Naive thymus-derived CD4-positive, alpha-beta T cell (primary cell): ENCODE measurements around the gene CD302. TPM values are rescaled to one million over a fixed set of nuclear protein-coding genes. Genes with fewer than 3 reads are reported as not detected.
A peak's percentile ranks its signal among the peaks of the same experiment; 100 is the strongest.
"Not testable (repeated sequence)": the region's sequence is repeated elsewhere in the genome, so short reads cannot be mapped to it uniquely, and the experiment has no call there.

ENCODE experiments used
- ATAC-seq: fragments of 150-1000 bp; cut with Tn5 transposase; 2 replicates; pipeline ENCODE4 v1.10.0; 2021; ENCODE audit warnings: mild to moderate bottlenecking, moderate library complexity
- CTCF ChIA-PET: fragments of 350-600 bp; sonication (Branson Sonifier 250); formaldehyde crosslinking; loops from one replicate; lab custom pipeline; 2021; ENCODE audit warnings: antibody characterized with exemption; lab: Charles Lee
- POLR2A ChIA-PET: fragments of 350-600 bp; sonication (Branson Sonifier 250); formaldehyde crosslinking; loops from one replicate; lab custom pipeline; 2021; ENCODE audit warnings: antibody characterized with exemption, inconsistent platforms; lab: Charles Lee
- DNase-seq, 9 donors: peaks; one replicate each; pipeline versions ENCODE4 v3.0.0 to v3.0.0-alpha.2; 2020 to 2022; ENCODE audit warnings: mixed read lengths in 1 of 9
- H3K27ac ChIP-seq: one replicate; pipeline ENCODE4 v1.7.0; 2013; ENCODE audit warnings: mild to moderate bottlenecking, low read depth, low read length, moderate library complexity
- H3K27me3 ChIP-seq, 2 donors: one replicate each; pipeline ENCODE4 v1.7.0; 2013; ENCODE audit warnings: low read length in 2 of 2, mild to moderate bottlenecking in 2 of 2, moderate library complexity in 2 of 2; ENCODE audit not compliant: control insufficient read depth in 2 of 2, insufficient read depth in 2 of 2
- H3K36me3 ChIP-seq, 3 experiments: 1 replicate in 2 of 3; 2 replicates in 1 of 3; pipeline ENCODE4 v1.7.0; 2013; ENCODE audit warnings: low read length in 3 of 3, mild to moderate bottlenecking in 3 of 3, moderate library complexity in 1 of 3; ENCODE audit not compliant: insufficient read depth in 3 of 3, control insufficient read depth in 2 of 3
- H3K4me1 ChIP-seq, 2 donors: one replicate each; pipeline ENCODE4 v1.7.0; 2013; ENCODE audit warnings: low read length in 2 of 2, mild to moderate bottlenecking in 2 of 2, moderate library complexity in 1 of 2; ENCODE audit not compliant: control insufficient read depth in 2 of 2, insufficient read depth in 2 of 2
- H3K4me3 ChIP-seq: 2 replicates; pipeline ENCODE4 v1.7.0; 2013; ENCODE audit warnings: mild to moderate bottlenecking, low read length
- H3K9me3 ChIP-seq, 3 experiments: 1 replicate in 2 of 3; 2 replicates in 1 of 3; pipeline ENCODE4 v1.7.0; 2013; ENCODE audit warnings: low read length in 3 of 3; ENCODE audit not compliant: control insufficient read depth in 2 of 3
- H3K27ac Mint-ChIP-seq, 9 donors: one replicate each; pipeline ENCODE4 v1.8.0; 2020 to 2022; ENCODE audit warnings: mixed read lengths in 9 of 9, mild to moderate bottlenecking in 8 of 9, moderate library complexity in 5 of 9, inconsistent platforms in 2 of 9
- H3K27me3 Mint-ChIP-seq, 5 donors: one replicate each; pipeline ENCODE4 v1.8.0; 2021 to 2022; ENCODE audit warnings: mixed read lengths in 5 of 5, mild to moderate bottlenecking in 1 of 5
- H3K36me3 Mint-ChIP-seq, 5 donors: one replicate each; pipeline ENCODE4 v1.8.0; 2020 to 2022; ENCODE audit warnings: mixed read lengths in 5 of 5, mild to moderate bottlenecking in 3 of 5, inconsistent platforms in 1 of 5
- H3K4me1 Mint-ChIP-seq, 7 donors: one replicate each; pipeline ENCODE4 v1.8.0; 2020 to 2022; ENCODE audit warnings: mixed read lengths in 7 of 7, mild to moderate bottlenecking in 3 of 7, inconsistent platforms in 1 of 7
- H3K4me3 Mint-ChIP-seq, 10 donors: one replicate each; pipeline ENCODE4 v1.8.0; 2020 to 2022; ENCODE audit warnings: mild to moderate bottlenecking in 10 of 10, mixed read lengths in 10 of 10, moderate library complexity in 6 of 10, inconsistent platforms in 2 of 10
- H3K9me3 Mint-ChIP-seq, 11 donors: one replicate each; pipeline ENCODE4 v1.8.0; 2020 to 2022; ENCODE audit warnings: mixed read lengths in 11 of 11, mild to moderate bottlenecking in 4 of 11, inconsistent platforms in 1 of 11, moderate library complexity in 1 of 11
- intact Hi-C, 2 donors: fragments of 100-400 bp; cut with micrococcal nuclease; formaldehyde crosslinking; loops; one replicate each; pipeline ENCODE4 v1.15.1; 2023
- polyA plus RNA-seq, 2 donors: library from polyadenylated mRNA; unstranded; fragments of 300-500 nt; fragmentation: Illumina TruSeq; gene quantifications; one replicate each; pipeline ENCODE4 v1.2.3, GENCODE V29; 2021
- total RNA-seq, 6 experiments: library from RNA in 5 of 6; stranded (reverse) in 5 of 6; gene quantifications; 1 replicate in 5 of 6; 2 replicates in 1 of 6; pipeline ENCODE4 v1.2.3 and lab custom pipeline; 2021 to 2026

Gene CD302
- total and polyA plus RNA-seq, 7 experiments from 2014 or later: 0.35 to 30.5 (median 1.2) TPM

DNA sequence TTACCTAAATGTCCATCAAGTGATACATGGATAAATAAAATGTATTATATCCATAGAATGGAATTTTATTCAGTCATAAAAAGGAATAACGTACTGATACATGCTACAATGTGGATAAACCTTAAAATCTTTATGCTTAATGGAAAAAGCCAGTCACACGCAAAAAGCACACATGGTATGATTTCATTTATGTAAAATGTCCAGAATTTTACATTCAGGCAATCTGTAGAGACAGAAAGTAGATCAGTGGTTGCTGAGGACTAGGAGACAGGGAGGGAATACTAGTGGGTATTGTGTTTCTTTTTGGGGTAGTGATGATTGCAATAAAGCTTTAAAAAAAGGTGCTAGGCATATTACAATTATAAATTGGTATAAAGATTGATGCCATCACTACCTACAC lies 30.7 kb upstream of the CD302 start:
- no peaks in the 10 kb centered on the region for H3K4me1 ChIP-seq
- Mint-ChIP-seq H3K9me3 (peaks cover 0 to 9% (median 3%) of the 10 kb centered on the region in 11 donors), H3K4me3 (no peak overlapping the region), H3K36me3 (peaks cover 28 to 92% (median 91%) of the 10 kb centered on the region in 5 donors), H3K27me3 (no peaks in the 10 kb centered on the region), H3K4me1 (peaks cover 0 to 11% (median 0%) of the 10 kb centered on the region in 7 donors), H3K27ac (peak overlapping the region in 1 of 9 donors; percentile 45)
- ChIA-PET CTCF (no interaction called here), POLR2A (no interaction called here)
- peaks cover 0 to 39% (median 4%) of the 10 kb centered on the region in 3 experiments for H3K36me3 ChIP-seq
- intact Hi-C loops: no loop called here
- H3K27ac ChIP-seq: no peak overlapping the region
- H3K4me3 ChIP-seq: no peak overlapping the region
- no peak for DNase-seq
- no peaks in the 10 kb centered on the region for H3K27me3 ChIP-seq
- no peaks in the 10 kb centered on the region for H3K9me3 ChIP-seq
- no peak for ATAC-seq

DNA sequence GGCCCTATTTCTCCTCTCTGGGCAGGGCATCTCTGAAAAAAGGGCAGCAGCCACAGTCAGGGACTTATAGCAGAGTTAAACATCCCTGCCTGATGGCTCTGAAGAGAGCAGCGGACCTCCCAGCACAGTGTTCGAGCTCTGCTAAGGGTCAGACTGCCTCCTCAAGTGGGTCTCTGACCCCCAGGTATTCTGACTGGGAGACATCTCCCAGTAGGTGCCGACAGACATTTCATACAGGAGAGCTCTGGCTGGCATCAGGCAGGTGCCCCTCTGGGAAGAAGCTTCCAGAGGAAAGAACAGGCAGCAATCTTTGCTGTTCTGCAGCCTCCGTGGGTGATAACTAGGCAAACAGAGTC lies 24.4 kb upstream of the CD302 start:
- peaks cover 0 to 13% (median 0%) of the 10 kb centered on the region in 3 experiments for H3K36me3 ChIP-seq
- H3K9me3 Mint-ChIP-seq, DNase-seq, H3K27me3 ChIP-seq, H3K4me3 ChIP-seq, CTCF ChIA-PET, intact Hi-C loops, H3K27me3 Mint-ChIP-seq, POLR2A ChIA-PET, H3K9me3 ChIP-seq, H3K27ac ChIP-seq, ATAC-seq, H3K4me1 ChIP-seq, H3K4me3 Mint-ChIP-seq: not testable (repeated sequence)
- Mint-ChIP-seq H3K27ac (peak overlapping the region in 1 of 9 donors; percentile 6), H3K36me3 (peaks cover 31 to 90% (median 84%) of the 10 kb centered on the region in 5 donors), H3K4me1 (peaks cover 0 to 11% (median 1%) of the 10 kb centered on the region in 7 donors)

DNA sequence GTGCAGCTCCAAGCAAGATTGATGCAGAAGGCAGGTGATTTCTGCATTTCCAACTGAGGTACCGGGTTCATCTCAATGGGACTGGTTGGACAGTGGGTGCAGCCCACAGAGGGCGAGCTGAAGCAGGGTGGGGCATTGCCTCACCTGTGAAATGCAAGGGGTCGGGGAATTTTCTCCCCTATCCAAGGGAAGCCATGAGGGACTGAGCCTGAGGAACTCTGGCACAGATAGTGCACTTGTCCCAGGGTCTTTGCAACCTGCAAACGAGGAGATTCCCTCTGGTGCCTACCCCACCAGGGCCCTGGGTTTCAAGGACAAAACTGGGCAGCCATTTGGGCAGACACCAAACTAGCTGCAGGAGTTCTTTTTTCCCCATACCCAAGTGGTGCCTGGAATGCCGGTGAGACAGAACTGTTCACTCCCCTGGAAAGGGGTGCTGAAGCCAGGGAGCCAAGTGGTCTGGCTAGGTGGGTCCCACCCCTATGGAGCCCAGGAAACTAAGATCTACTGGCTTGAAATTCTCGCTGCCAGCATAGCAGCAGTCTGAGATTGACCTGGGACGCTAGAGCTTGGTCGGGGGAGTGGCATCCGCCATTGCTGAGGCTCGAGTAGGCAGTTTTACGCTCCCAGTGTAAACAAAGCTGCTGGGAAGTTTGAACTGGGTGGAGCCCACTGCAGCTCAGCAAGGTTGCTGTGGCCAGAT lies 23.9 kb upstream of the CD302 start:
- DNase-seq, H3K27ac Mint-ChIP-seq, H3K9me3 ChIP-seq, CTCF ChIA-PET, POLR2A ChIA-PET, H3K4me3 Mint-ChIP-seq, H3K9me3 Mint-ChIP-seq, H3K27me3 ChIP-seq, ATAC-seq, H3K4me3 ChIP-seq, H3K27ac ChIP-seq, intact Hi-C loops, H3K27me3 Mint-ChIP-seq, H3K4me1 ChIP-seq: not testable (repeated sequence)
- peaks cover 31 to 90% (median 84%) of the 10 kb centered on the region in 5 donors for H3K36me3 Mint-ChIP-seq
- peaks cover 0 to 13% (median 4%) of the 10 kb centered on the region in 3 experiments for H3K36me3 ChIP-seq
- peaks cover 0 to 11% (median 4%) of the 10 kb centered on the region in 7 donors for H3K4me1 Mint-ChIP-seq

DNA sequence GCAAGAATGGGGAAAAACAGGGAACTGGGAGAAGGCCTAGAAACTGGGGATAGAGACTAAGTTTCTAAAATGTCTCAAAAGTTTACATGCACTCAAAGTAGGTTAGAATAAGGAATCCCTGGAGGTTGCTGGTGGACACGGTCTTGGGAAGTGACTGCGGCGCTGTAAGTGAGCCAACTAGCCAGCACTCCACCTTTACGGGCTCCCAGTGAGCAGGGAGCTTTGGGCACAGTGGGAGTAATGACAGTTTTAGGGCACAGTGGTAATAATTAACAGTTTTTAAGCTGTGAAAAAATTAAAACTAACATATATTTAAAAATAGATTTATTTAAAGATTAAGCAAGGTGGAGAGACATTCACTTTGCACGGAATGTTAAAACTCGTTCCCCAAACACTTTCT lies 20.9 kb upstream of the CD302 start:
- peaks cover 12 to 85% (median 75%) of the 10 kb centered on the region in 5 donors for H3K36me3 Mint-ChIP-seq
- CTCF ChIA-PET: no interaction called here

DNA sequence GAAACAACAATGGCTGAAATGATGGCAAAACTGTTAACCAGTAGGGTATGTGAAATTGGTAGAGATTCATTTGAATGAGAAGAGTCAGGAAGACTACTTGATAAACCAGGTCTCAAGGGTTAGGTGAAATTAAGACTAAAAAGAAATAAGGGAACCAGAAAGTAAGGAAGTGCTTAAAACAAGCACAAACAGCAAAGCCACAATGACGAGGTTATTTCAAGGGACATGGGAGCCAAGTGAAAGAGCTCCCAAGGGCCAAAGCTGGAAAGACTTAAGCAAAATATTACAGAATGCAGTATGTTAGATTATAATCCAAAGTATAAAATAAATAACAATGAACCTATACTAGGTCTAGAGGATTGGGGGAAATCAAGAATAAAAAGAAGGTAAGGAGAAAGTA lies 19.3 kb upstream of the CD302 start:
- ChIA-PET POLR2A (no interaction called here), CTCF (no interaction called here)
- Mint-ChIP-seq H3K36me3 (peaks cover 17 to 84% (median 73%) of the 10 kb centered on the region in 5 donors), H3K4me1 (peaks cover 0 to 5% (median 0%) of the 10 kb centered on the region in 7 donors), H3K4me3 (no peak overlapping the region), H3K27ac (peak overlapping the region in 1 of 9 donors; percentile 37), H3K27me3 (no peaks in the 10 kb centered on the region), H3K9me3 (peaks cover 0 to 2% (median 0%) of the 10 kb centered on the region in 11 donors)
- H3K9me3 ChIP-seq: no peaks in the 10 kb centered on the region
- no peak for ATAC-seq
- H3K4me1 ChIP-seq: no peaks in the 10 kb centered on the region
- intact Hi-C loops: no loop called here
- H3K27me3 ChIP-seq: no peaks in the 10 kb centered on the region
- peaks cover 0 to 35% (median 10%) of the 10 kb centered on the region in 3 experiments for H3K36me3 ChIP-seq
- no peak overlapping the region for H3K4me3 ChIP-seq
- no peak overlapping the region for H3K27ac ChIP-seq
- no peak for DNase-seq

More for the DNA sequence above, 20.9 kb upstream of the CD302 start:
- POLR2A ChIA-PET: no interaction called here
- intact Hi-C loops: no loop called here
- H3K4me1 ChIP-seq: no peaks in the 10 kb centered on the region
- no peak overlapping the region for H3K4me3 ChIP-seq
- Mint-ChIP-seq H3K27ac (no peak overlapping the region), H3K27me3 (no peaks in the 10 kb centered on the region), H3K4me3 (no peak overlapping the region), H3K4me1 (peaks cover 0 to 5% (median 0%) of the 10 kb centered on the region in 7 donors), H3K9me3 (peaks cover 0 to 3% (median 0%) of the 10 kb centered on the region in 11 donors)
- peaks cover 0 to 32% (median 10%) of the 10 kb centered on the region in 3 experiments for H3K36me3 ChIP-seq
- no peak for ATAC-seq
- H3K27me3 ChIP-seq: no peaks in the 10 kb centered on the region
- no peak for DNase-seq
- H3K9me3 ChIP-seq: no peaks in the 10 kb centered on the region
- H3K27ac ChIP-seq: no peak overlapping the region

DNA sequence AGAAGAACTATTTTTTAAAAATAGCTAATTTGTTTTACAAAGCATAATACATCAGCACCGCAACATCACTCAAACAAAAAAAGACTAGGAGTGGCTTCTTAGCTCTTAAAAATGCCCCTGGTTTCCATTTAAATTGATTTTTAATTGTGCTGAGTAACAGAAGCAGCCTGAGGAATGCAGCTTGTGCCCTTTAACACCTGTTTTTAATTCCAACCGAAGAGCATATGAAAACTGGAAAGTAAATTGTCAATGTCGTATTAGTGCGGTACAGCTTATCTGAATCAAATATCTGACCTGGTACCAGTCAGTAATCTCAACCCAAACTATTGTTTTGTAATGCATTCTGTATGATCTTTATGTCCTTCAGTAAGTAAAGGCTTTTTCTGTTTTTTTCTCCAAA lies 13.2 kb upstream of the CD302 start:
- Mint-ChIP-seq H3K4me1 (no peaks in the 10 kb centered on the region), H3K27me3 (no peaks in the 10 kb centered on the region)
- CTCF ChIA-PET: no interaction called here

More for the DNA sequence above, 13.2 kb upstream of the CD302 start:
- H3K27me3 ChIP-seq: no peaks in the 10 kb centered on the region
- Mint-ChIP-seq H3K27ac (no peak overlapping the region), H3K36me3 (peaks cover 9 to 73% (median 53%) of the 10 kb centered on the region in 5 donors), H3K9me3 (no peaks in the 10 kb centered on the region), H3K4me3 (no peak overlapping the region)
- H3K36me3 ChIP-seq: peaks cover 5 to 40% (median 10%) of the 10 kb centered on the region in 3 experiments
- intact Hi-C loops: no loop called here
- no peaks in the 10 kb centered on the region for H3K4me1 ChIP-seq
- no peak for DNase-seq
- H3K4me3 ChIP-seq: no peak overlapping the region
- POLR2A ChIA-PET: no interaction called here
- no peaks in the 10 kb centered on the region for H3K9me3 ChIP-seq
- no peak overlapping the region for H3K27ac ChIP-seq
- ATAC-seq: no peak
